ENCODE results near the gene WASHC4. TPM values are rescaled to one million over a fixed set of nuclear protein-coding genes. Genes with fewer than 3 reads are reported as not detected.

Gene WASHC4, protein sequence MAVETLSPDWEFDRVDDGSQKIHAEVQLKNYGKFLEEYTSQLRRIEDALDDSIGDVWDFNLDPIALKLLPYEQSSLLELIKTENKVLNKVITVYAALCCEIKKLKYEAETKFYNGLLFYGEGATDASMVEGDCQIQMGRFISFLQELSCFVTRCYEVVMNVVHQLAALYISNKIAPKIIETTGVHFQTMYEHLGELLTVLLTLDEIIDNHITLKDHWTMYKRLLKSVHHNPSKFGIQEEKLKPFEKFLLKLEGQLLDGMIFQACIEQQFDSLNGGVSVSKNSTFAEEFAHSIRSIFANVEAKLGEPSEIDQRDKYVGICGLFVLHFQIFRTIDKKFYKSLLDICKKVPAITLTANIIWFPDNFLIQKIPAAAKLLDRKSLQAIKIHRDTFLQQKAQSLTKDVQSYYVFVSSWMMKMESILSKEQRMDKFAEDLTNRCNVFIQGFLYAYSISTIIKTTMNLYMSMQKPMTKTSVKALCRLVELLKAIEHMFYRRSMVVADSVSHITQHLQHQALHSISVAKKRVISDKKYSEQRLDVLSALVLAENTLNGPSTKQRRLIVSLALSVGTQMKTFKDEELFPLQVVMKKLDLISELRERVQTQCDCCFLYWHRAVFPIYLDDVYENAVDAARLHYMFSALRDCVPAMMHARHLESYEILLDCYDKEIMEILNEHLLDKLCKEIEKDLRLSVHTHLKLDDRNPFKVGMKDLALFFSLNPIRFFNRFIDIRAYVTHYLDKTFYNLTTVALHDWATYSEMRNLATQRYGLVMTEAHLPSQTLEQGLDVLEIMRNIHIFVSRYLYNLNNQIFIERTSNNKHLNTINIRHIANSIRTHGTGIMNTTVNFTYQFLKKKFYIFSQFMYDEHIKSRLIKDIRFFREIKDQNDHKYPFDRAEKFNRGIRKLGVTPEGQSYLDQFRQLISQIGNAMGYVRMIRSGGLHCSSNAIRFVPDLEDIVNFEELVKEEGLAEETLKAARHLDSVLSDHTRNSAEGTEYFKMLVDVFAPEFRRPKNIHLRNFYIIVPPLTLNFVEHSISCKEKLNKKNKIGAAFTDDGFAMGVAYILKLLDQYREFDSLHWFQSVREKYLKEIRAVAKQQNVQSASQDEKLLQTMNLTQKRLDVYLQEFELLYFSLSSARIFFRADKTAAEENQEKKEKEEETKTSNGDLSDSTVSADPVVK
- total RNA-seq: 10 to 100 TPM; 23.1 to 28.9 TPM
- long read RNA-seq, partial matches to known transcripts: 25 of 31 reads
- long read RNA-seq, other reads (novel, unspliced or antisense): 6 of 31 reads

DNA sequence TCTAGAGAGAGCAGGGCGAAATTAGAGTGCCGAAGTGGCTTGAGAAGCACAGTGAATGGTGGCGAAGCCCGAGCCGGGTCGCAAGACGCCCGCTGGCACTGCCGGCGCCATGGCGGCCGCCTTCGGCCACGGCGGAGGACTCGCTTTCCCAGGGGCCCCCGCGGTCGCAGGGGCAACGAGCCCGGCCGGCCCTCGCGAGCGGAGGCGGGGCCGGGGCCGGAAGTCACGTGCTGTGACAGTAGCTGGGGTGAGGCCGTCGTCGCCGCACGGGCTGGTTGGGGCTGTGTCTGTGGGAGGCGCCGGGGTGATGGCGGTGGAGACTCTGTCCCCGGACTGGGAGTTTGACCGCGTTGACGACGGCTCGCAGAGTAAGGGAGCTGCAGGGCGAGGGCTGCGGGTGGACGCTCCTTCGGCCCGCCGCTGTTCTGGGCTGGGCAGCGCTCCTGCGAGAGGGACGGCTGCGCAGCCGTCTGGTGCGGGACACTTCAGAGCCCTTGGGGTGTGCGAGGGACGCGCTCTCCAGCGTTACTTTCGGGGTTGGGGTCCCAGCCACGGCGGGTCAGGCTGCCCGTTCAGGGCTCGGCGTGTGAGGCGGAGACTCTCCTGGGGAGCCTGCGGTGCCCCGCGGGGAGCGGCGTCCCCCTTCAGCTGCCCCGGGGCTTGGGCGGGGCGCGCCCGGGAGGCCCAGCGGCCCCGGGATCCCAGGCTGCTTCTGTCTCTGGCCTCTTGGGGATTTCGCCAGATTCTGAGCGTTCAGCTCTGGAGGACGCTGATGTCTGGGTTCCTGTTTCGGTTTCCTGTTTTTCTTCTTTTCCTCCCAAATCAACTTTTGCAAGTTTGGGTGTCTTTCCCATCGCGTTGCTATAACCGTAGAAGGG is at the start of gene WASHC4:
Gene WASHC4, plus strand, starts transcription at position 238 of the 878 bp plus-strand sequence. Its CDS starts 70 bp downstream, at position 308.
- intact Hi-C loops (cut with DNase I): no loop called here
- DNase-seq (peak; percentile 96), ATAC-seq (peak; percentile 99)

DNA sequence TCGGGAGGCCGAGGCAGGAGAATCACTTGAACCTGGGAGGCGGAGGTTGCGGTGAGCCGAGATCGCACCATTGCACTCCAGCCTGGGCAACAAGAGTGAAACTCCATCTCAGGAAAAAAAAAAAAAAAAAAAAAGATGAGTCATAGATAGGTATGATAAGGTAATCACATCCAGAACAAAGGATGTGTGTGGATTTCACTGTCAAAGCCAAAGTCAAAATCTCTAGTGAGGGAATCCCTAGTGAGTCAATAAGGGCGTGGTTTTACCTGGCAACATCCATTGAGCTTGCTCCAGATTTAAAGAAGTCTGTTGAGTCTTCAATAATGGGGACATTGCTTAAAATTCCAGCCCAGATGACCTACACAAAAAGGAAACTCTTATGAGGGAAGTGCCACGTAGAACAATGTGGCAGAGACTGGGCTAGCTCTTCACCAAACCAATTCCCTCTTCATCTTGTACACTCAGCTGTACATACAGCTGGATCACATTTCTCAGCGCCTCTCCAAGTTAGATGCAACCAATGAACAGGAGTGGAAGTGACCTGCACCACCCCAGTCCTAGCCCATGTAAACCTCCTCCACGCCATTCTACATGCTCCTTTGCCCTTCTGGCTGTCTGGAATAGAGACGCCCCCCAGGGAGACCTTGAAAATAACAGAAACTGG is 46.7 kb upstream of the WASHC4 start:
- DNase-seq (no peak), ATAC-seq (no peak)
- intact Hi-C loops (cut with DNase I): no loop called here

GRCh38 chr12:105064564-105065178 is 42.9 kb upstream of the WASHC4 start:
- DNase-seq (no peak), ATAC-seq (no peak)
- intact Hi-C loops (cut with DNase I): no loop called here

GRCh38 chr12:105067511-105068031 is 40.0 kb upstream of the WASHC4 start:
- intact Hi-C loops (cut with DNase I): no loop called here
- DNase-seq (no peak), ATAC-seq (no peak)

- intact Hi-C loops (cut with DNase I): no loop called here
- ATAC-seq (no peak), DNase-seq (no peak)
These were observed 37.4 kb upstream of the WASHC4 start for GRCh38 chr12:105069936-105070702.

DNA sequence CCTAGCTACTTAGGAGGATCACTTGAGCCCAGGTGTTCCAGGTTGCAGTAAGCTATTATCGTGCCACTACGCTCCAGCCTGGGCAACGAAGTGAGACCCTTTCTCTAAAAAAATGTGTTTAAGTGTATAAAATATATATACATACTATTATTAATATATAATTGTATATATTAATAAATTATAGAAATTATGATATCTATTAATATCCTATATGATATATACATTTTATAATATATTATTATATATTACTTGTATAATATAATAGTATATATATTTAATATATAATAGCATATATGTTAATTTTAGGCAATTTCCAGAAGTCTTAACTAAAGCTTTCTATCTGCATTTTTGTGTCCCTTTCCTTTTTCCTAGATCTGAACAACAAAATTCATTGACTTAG is 35.5 kb upstream of the WASHC4 start:
- ATAC-seq (no peak), DNase-seq (no peak)
- intact Hi-C loops (cut with DNase I): no loop called here

DNA sequence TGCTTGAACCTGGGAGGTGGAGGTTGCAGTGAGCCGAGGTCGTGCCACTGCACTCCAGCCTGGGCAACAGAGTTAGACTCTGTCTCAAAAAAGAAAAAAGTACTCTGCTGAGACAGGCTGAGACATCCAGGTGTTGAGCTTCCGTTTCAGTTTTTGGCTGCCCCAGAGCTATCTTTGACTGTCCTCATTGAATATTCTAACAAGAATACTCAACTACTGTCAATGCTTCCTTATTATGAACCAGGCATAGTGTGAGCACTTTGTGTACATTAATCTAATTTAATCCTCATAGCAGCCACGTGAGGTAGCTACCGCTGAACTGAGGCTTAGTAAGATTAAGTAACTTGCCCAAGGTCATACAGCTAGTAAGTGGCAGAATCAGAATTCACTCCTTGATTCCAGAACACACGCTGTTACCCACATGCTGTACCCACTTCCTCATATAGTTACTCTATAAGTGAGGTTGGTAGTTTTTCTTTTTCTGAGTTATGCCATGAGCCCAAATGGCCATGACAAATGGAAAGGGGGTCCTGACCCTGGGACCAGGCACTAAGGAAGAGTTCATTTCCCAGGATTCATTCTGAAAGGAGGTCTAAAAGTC is 34.5 kb upstream of the WASHC4 start:
- ATAC-seq (no peak), DNase-seq (no peak)
- intact Hi-C loops (cut with DNase I): no loop called here

GRCh38 chr12:105076098-105076497 is 31.4 kb upstream of the WASHC4 start:
- peak in 1 of 2 donors; percentile 72 for ATAC-seq
- intact Hi-C loops (cut with DNase I): no loop called here

GRCh38 chr12:105076913-105077312 is 30.6 kb upstream of the WASHC4 start:
- DNase-seq (no peak), ATAC-seq (no peak)
- intact Hi-C loops (cut with DNase I): no loop called here

More at GRCh38 chr12:105076098-105076497, 31.4 kb upstream of the WASHC4 start:
- no peak for DNase-seq

- no peak for DNase-seq
- peak; percentile 30 to 40 for ATAC-seq
- intact Hi-C loops (cut with DNase I): no loop called here
These were observed 30.1 kb upstream of the WASHC4 start for GRCh38 chr12:105077435-105077834.

- intact Hi-C loops (cut with DNase I): no loop called here
- ATAC-seq (no peak), DNase-seq (no peak)
These were observed 28.6 kb upstream of the WASHC4 start for GRCh38 chr12:105078712-105079570.

DNA sequence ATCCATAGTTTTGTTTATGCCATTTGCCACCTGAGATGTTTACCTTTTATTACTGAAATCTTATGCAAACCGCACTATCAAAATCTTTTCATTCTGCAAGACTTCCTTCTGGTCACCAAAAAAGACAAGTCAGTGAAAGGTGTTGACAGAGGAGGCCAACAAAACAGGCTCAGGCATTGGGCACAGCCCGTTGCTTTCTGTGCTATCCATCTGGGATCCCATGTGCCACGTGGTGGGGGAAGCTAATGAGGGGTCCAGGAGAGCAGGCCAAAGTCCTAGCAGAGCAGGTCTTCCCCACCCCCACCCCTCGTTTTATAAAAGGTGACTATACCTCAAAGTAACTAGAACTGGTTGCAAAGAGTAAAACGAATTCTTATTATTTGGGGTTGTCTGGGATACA is 24.5 kb upstream of the WASHC4 start:
- DNase-seq: no peak
- ATAC-seq: no peak
- intact Hi-C loops (cut with DNase I): no loop called here

DNA sequence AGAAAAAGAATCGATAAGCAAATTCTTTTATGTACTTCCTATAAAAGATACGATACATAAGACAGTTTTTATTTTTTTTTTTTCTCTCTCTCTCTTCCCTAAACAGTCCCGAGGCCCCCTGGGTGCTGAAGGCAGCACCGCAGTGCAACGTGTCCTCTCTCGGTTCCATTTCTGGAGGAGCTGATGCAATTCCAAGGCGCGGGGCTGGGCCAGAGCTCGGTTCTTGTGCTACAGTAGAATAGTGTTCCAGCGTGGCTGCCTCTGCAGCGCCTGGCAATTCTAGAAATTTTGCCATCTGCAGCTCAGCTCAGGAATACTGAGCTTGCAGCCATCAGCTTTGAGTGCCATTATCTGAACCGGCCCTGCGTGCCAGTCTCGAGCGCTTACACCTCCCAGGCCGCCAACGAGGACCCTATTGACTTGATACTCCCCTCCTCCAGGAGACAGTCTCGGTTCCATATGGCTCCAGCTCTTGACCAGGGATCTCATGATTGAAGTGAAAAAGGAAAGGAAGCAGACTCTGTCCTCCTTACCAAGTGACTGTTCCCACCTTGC is 23.9 kb upstream of the WASHC4 start:
- DNase-seq: peak; percentile 71
- ATAC-seq: peak; percentile 62 to 71
- intact Hi-C loops (cut with DNase I): no loop called here

DNA sequence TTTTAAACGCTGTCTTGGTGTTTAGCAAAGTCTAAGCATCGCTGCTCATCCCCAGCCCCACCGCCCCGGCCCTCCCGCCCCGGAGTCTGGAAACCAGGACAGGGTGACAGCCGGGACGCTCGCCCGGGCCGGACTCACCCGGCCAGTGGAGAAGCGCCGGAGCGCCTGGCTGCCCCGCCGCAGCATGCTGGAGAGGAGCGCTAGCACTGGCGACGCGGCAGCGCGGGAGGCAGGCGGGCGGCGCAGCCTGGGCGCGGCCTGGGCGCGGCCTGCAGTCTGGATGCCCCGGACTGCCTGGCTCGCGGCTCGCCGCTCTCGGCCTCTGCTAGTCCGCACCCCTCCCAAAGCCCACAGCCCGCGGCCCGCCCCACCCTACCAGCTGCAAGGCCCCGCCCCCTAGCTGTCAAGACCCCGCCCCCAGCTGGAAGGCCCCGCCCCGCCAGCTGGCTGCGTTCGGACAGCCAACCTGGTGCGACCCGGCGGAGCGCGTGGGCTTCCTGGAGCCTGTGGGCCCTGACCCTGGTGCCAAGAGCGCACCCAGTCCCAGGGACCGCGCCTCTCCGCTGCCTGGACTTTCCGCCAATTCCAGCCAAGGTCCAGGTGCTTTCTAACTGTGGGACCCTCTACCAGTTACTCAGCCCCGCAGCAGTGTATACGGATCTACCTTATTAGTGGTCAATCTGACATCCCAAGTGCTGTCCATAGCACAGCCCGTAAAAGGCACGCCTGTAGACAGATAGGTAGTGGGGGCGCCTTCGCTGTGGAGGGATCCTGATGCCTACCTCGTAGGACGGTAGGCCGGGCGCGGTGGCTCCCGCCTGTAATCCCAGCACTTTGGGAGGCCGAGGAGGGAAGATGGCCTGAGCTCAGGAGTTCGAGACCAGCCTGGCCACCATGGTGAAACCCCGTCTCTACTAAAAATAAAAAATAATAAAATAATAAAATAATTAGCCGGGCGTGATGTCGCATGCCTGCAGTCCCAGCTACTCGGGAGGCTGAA is 23.0 kb upstream of the WASHC4 start, which contains the start of gene ALDH1L2:
Gene ALDH1L2, minus strand, starts transcription at position 208 of the 1,000 bp plus-strand sequence. Its CDS starts 22 bp downstream, at position 186.
- DNase-seq: peak; percentile 85
- intact Hi-C loops (cut with DNase I): no loop called here
- peak; percentile 97 to 99 for ATAC-seq
